BLaER1 treated with 17β-estradiol and CSF1 and Interleukin-3, amounts not matched to agents 10 nM and 100 nM (cell line): ENCODE measurements around the gene TRIOBP.

Source experiments
- H3K27ac ChIP-seq, 11 experiments: shearing (Covaris generic); formaldehyde crosslinking; 2 replicates each; pipeline ENCODE4 v1.8.1; 2022
- H3K27me3 ChIP-seq, 11 experiments: shearing (Covaris generic); formaldehyde crosslinking; 2 replicates each; pipeline ENCODE4 v1.8.1; 2022
- H3K36me3 ChIP-seq, 11 experiments: shearing (Covaris generic); formaldehyde crosslinking; 2 replicates each; pipeline ENCODE4 v1.8.1; 2022
- H3K4me1 ChIP-seq, 10 experiments: shearing (Covaris generic); formaldehyde crosslinking; 2 replicates each; pipeline ENCODE4 v1.8.1; 2022
- H3K4me2 ChIP-seq, 11 experiments: shearing (Covaris generic); formaldehyde crosslinking; 2 replicates each; pipeline ENCODE4 v1.8.1; 2022
- H3K4me3 ChIP-seq, 10 experiments: shearing (Covaris generic); formaldehyde crosslinking; 2 replicates each; pipeline ENCODE4 v1.8.1; 2022
- H3K9ac ChIP-seq, 11 experiments: shearing (Covaris generic); formaldehyde crosslinking; 2 replicates each; pipeline ENCODE4 v1.8.1; 2022
- H3K9me3 ChIP-seq, 11 experiments: shearing (Covaris generic); formaldehyde crosslinking; replicated peaks in 1 of 11; 2 replicates each; pipeline ENCODE4 v1.8.1; 2022
- H4K20me1 ChIP-seq, 11 experiments: shearing (Covaris generic); formaldehyde crosslinking; 2 replicates each; pipeline ENCODE4 v1.8.1; 2022
- Cebpa-rat ChIP-seq, 11 experiments: shearing (Covaris generic); IDR thresholded peaks; 2 replicates each; pipeline ENCODE4 v1.8.1; 2022

TRIOBP gene

GRCh38 chr22:37745548-37746365 is 48.9 kb downstream of the TRIOBP start:
- H3K9me3 ChIP-seq: no peaks in the 10 kb centered on the region
- TF ChIP-seq Cebpa-rat (IDR thresholded peaks at IDR 0.05): no peak
- no peaks in the 10 kb centered on the region for H3K27me3 ChIP-seq
- peak overlapping the region; percentile 87 to 99 (median 95) for H3K4me2 ChIP-seq
- H4K20me1 ChIP-seq: peaks cover 32 to 42% (median 37%) of the 10 kb centered on the region in 11 experiments
- H3K27ac ChIP-seq: peak overlapping the region; percentile 85 to 100 (median 97)
- peak overlapping the region; percentile 84 to 99 (median 98) for H3K4me3 ChIP-seq
- peaks cover 78 to 88% (median 84%) of the 10 kb centered on the region in 10 experiments for H3K4me1 ChIP-seq
- peak overlapping the region; percentile 92 to 100 (median 98) for H3K9ac ChIP-seq
- peaks cover 0 to 31% (median 16%) of the 10 kb centered on the region in 11 experiments; a peak in 13 of 22 replicates for H3K36me3 ChIP-seq

- H3K4me1 ChIP-seq: peaks cover 78 to 88% (median 84%) of the 10 kb centered on the region in 10 experiments
- no peak for TF ChIP-seq Cebpa-rat (IDR thresholded peaks at IDR 0.05)
- H3K36me3 ChIP-seq: peaks cover 0 to 38% (median 22%) of the 10 kb centered on the region in 11 experiments; a peak in 14 of 22 replicates
Observed at GRCh38 chr22:37746366-37747079, 49.7 kb downstream of the TRIOBP start.

GRCh38 chr22:37747080-37747714 is 50.3 kb downstream of the TRIOBP start:
- peak overlapping the region; percentile 78 to 99 (median 95) for H3K4me2 ChIP-seq
- no peaks in the 10 kb centered on the region for H3K9me3 ChIP-seq
- TF ChIP-seq Cebpa-rat (IDR thresholded peaks at IDR 0.05): no peak
- H3K4me3 ChIP-seq: peak overlapping the region; percentile 84 to 99 (median 98)
- H3K27ac ChIP-seq: peak overlapping the region; percentile 85 to 100 (median 97); a peak in 21 of 22 replicates
- peak overlapping the region; percentile 92 to 100 (median 98) for H3K9ac ChIP-seq
- H4K20me1 ChIP-seq: peaks cover 44 to 55% (median 49%) of the 10 kb centered on the region in 11 experiments
- no peaks in the 10 kb centered on the region for H3K27me3 ChIP-seq
- H3K36me3 ChIP-seq: peaks cover 3 to 43% (median 26%) of the 10 kb centered on the region in 11 experiments; a peak in 20 of 22 replicates
- H3K4me1 ChIP-seq: peaks cover 78 to 88% (median 84%) of the 10 kb centered on the region in 10 experiments

More at GRCh38 chr22:37746366-37747079, 49.7 kb downstream of the TRIOBP start:
- Histone ChIP-seq H4K20me1 (peaks cover 40 to 49% (median 44%) of the 10 kb centered on the region in 11 experiments), H3K4me2 (peak overlapping the region; percentile 78 to 99 (median 95)), H3K9ac (peak overlapping the region; percentile 92 to 100 (median 98)), H3K9me3 (no peaks in the 10 kb centered on the region), H3K27me3 (no peaks in the 10 kb centered on the region), H3K4me3 (peak overlapping the region; percentile 84 to 99 (median 98)), H3K27ac (peak overlapping the region; percentile 85 to 100 (median 97))

GRCh38 chr22:37747715-37748100 is 50.9 kb downstream of the TRIOBP start:
- Histone ChIP-seq H3K9me3 (no peaks in the 10 kb centered on the region), H4K20me1 (peaks cover 44 to 60% (median 55%) of the 10 kb centered on the region in 11 experiments), H3K4me3 (peak overlapping the region; percentile 84 to 99 (median 98); a peak in 19 of 20 replicates), H3K36me3 (peaks cover 8 to 48% (median 31%) of the 10 kb centered on the region in 11 experiments; a peak in 21 of 22 replicates), H3K4me1 (peaks cover 78 to 88% (median 84%) of the 10 kb centered on the region in 10 experiments), H3K4me2 (peak overlapping the region; percentile 78 to 99 (median 95)), H3K27ac (peak overlapping the region in 6 of 11 experiments; percentile 9 to 100 (median 98); a peak in 9 of 22 replicates), H3K27me3 (no peaks in the 10 kb centered on the region), H3K9ac (peak overlapping the region; percentile 69 to 100 (median 98); a peak in 21 of 22 replicates)
- TF ChIP-seq Cebpa-rat (IDR thresholded peaks at IDR 0.05): no peak

- H3K4me2 ChIP-seq: peak overlapping the region in 10 of 11 experiments; percentile 78 to 99 (median 95); a peak in 19 of 22 replicates
- H3K27ac ChIP-seq: peak overlapping the region in 3 of 11 experiments; percentile 25 to 99 (median 98); a peak in 4 of 22 replicates
- H3K9me3 ChIP-seq: no peaks in the 10 kb centered on the region
- peaks cover 72 to 83% (median 79%) of the 10 kb centered on the region in 10 experiments for H3K4me1 ChIP-seq
- H3K4me3 ChIP-seq: 0 out of 20 replicates have a peak overlapping the region, but pooled peaks of 1 of the 10 experiments have one; percentile 87
- H3K9ac ChIP-seq: peak overlapping the region; percentile 69 to 100 (median 98); a peak in 16 of 22 replicates
- H4K20me1 ChIP-seq: peaks cover 44 to 70% (median 62%) of the 10 kb centered on the region in 11 experiments
- no peak for TF ChIP-seq Cebpa-rat (IDR thresholded peaks at IDR 0.05)
- H3K36me3 ChIP-seq: peaks cover 18 to 57% (median 41%) of the 10 kb centered on the region in 11 experiments
- no peaks in the 10 kb centered on the region for H3K27me3 ChIP-seq
Observed at GRCh38 chr22:37748659-37749058, 51.8 kb downstream of the TRIOBP start.

GRCh38 chr22:37749226-37749625 is 52.4 kb downstream of the TRIOBP start:
- no peak overlapping the region for H3K4me3 ChIP-seq
- peaks cover 67 to 79% (median 73%) of the 10 kb centered on the region in 10 experiments for H3K4me1 ChIP-seq
- peak overlapping the region in 9 of 11 experiments; percentile 78 to 99 (median 95); a peak in 13 of 22 replicates for H3K4me2 ChIP-seq
- TF ChIP-seq Cebpa-rat (IDR thresholded peaks at IDR 0.05): no peak
- H3K9me3 ChIP-seq: no peaks in the 10 kb centered on the region
- H3K27me3 ChIP-seq: no peaks in the 10 kb centered on the region
- peaks cover 44 to 74% (median 62%) of the 10 kb centered on the region in 11 experiments for H4K20me1 ChIP-seq
- peak overlapping the region in 8 of 11 experiments; percentile 7 to 100 (median 60); a peak in 9 of 22 replicates for H3K9ac ChIP-seq
- peak overlapping the region in 4 of 11 experiments; percentile 8 to 99 (median 52); a peak in 2 of 22 replicates for H3K27ac ChIP-seq
- H3K36me3 ChIP-seq: peaks cover 24 to 63% (median 47%) of the 10 kb centered on the region in 11 experiments

- peak overlapping the region; percentile 7 to 64 (median 55); a peak in 19 of 22 replicates for H3K9ac ChIP-seq
- H3K4me2 ChIP-seq: peak overlapping the region; percentile 53 to 99 (median 92); a peak in 19 of 22 replicates
- peaks cover 49 to 82% (median 66%) of the 10 kb centered on the region in 11 experiments for H4K20me1 ChIP-seq
- H3K27ac ChIP-seq: peak overlapping the region in 9 of 11 experiments; percentile 35 to 61 (median 51); a peak in 17 of 22 replicates
- no peaks in the 10 kb centered on the region for H3K9me3 ChIP-seq
- H3K36me3 ChIP-seq: peaks cover 31 to 71% (median 55%) of the 10 kb centered on the region in 11 experiments
- H3K27me3 ChIP-seq: no peaks in the 10 kb centered on the region
- H3K4me3 ChIP-seq: no peak overlapping the region
- H3K4me1 ChIP-seq: peaks cover 59 to 71% (median 65%) of the 10 kb centered on the region in 10 experiments
- no peak for TF ChIP-seq Cebpa-rat (IDR thresholded peaks at IDR 0.05)
Observed at GRCh38 chr22:37749831-37750595, 53.2 kb downstream of the TRIOBP start.
